GM23338 (cell line): ENCODE data around the gene MCRIP1.

Experiments
- CREB1 ChIP-seq: fragments of 250-450 bp; sonication (Bioruptor Pico); IDR thresholded peaks from 2 replicates; pipeline ENCODE4 v1.5.0; 2020; ENCODE audit warnings: low read depth, mild to moderate bottlenecking, moderate library complexity
- EZH2 ChIP-seq: fragments of 200-600 bp; sonication (generic); IDR thresholded peaks from one replicate; pipeline ENCODE4 v1.8.0; 2017; ENCODE audit warnings: antibody characterized with exemption, mild to moderate bottlenecking, low read depth; ENCODE audit not compliant: unreplicated experiment
- EZH2phosphoT487 ChIP-seq: fragments of 200-600 bp; sonication (generic); IDR thresholded peaks from one replicate; pipeline ENCODE4 v1.8.1; 2018; ENCODE audit warnings: antibody characterized with exemption; ENCODE audit not compliant: unreplicated experiment
- JUNB ChIP-seq: IDR thresholded peaks from one replicate; pipeline ENCODE4 v1.6.1; 2016; ENCODE audit warnings: antibody characterized with exemption; ENCODE audit not compliant: unreplicated experiment
- POLR2AphosphoS5 ChIP-seq: IDR thresholded peaks from 2 replicates; pipeline ENCODE4 v1.6.1; 2016; ENCODE audit warnings: antibody characterized with exemption, low read depth
- TF ChIP-seq, protein P1 (sequence below), 2 experiments: fragments of 200-600 bp in 1 of 2; sonication (generic) in 1 of 2; conservative IDR thresholded peaks; 2 replicates each; pipeline versions ENCODE4 v1.5.1 to v1.6.1; 2016 to 2017; ENCODE audit warnings: antibody characterized with exemption in 2 of 2, low read depth in 2 of 2, mild to moderate bottlenecking in 2 of 2, moderate library complexity in 1 of 2

- TF ChIP-seq, protein P1, sequence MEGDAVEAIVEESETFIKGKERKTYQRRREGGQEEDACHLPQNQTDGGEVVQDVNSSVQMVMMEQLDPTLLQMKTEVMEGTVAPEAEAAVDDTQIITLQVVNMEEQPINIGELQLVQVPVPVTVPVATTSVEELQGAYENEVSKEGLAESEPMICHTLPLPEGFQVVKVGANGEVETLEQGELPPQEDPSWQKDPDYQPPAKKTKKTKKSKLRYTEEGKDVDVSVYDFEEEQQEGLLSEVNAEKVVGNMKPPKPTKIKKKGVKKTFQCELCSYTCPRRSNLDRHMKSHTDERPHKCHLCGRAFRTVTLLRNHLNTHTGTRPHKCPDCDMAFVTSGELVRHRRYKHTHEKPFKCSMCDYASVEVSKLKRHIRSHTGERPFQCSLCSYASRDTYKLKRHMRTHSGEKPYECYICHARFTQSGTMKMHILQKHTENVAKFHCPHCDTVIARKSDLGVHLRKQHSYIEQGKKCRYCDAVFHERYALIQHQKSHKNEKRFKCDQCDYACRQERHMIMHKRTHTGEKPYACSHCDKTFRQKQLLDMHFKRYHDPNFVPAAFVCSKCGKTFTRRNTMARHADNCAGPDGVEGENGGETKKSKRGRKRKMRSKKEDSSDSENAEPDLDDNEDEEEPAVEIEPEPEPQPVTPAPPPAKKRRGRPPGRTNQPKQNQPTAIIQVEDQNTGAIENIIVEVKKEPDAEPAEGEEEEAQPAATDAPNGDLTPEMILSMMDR (conservative IDR thresholded peaks at IDR 0.05; ENCODE audit: low read depth in 2 of 2): no peak
- TF ChIP-seq EZH2: no peak
- no peak for TF ChIP-seq POLR2AphosphoS5
- TF ChIP-seq EZH2phosphoT487: no peak
- no peak for TF ChIP-seq CREB1 (CRISPR knock-in tag)
- TF ChIP-seq JUNB: no peak
Measured at GRCh38 chr17:81813371-81813684, 19.8 kb downstream of the MCRIP1 start.
